GM12891 (cell line): ENCODE results near the gene MYCBP2.

ENCODE experiments used
- POLR2A ChIP-seq: IDR thresholded peaks from 2 replicates; pipeline ENCODE4 v1.6.1; 2011; ENCODE audit warnings: low read depth, low read length, control low read depth
- POLR2AphosphoS5 ChIP-seq: IDR thresholded peaks from 2 replicates; pipeline ENCODE4 v1.6.1; 2011; ENCODE audit warnings: low read depth, low read length, control low read depth
- POU2F2 ChIP-seq: IDR thresholded peaks from 2 replicates; pipeline ENCODE4 v1.6.1; 2011; ENCODE audit warnings: low read depth, mild to moderate bottlenecking, control low read depth, low read length, moderate library complexity
- SPI1 ChIP-seq: IDR thresholded peaks from 2 replicates; pipeline ENCODE4 v1.6.1; 2011; ENCODE audit warnings: low read depth, low read length, control low read depth

DNA sequence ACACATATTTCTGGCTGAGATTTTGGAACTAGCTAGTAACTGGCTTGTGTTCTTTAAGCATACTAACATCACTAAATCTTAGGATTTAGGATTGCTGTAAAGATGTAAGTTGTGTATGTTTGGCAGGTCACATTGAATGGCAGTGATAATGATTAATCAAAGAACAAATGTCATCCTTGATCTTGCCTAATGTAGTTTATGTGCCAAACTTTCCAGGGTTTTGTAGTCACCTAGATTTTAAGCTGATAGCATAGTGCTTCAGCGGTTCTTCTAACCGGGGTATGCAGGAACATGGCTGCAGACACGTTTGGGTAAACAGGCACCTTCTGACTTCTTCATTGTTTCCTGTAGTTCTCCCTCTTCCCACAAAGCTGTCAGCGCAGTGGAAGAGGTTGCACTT lies 325.4 kb downstream of the MYCBP2 start:
- TF ChIP-seq POLR2A = no peak
- no peak for TF ChIP-seq POU2F2
- TF ChIP-seq POLR2AphosphoS5 = no peak
- no peak for TF ChIP-seq SPI1
